K562 (cell line): ENCODE measurements around the gene PCNX4. TPM values are rescaled to one million over a fixed set of nuclear protein-coding genes. Genes with fewer than 3 reads are reported as not detected.

Experiments used
- ARID3B ChIP-seq: fragments of 250-450 bp; sonication (Bioruptor Pico); IDR thresholded peaks from 2 replicates; pipeline ENCODE4 v1.4.0; 2020; ENCODE audit warnings: borderline replicate concordance
- CAMTA2 ChIP-seq: fragments of 250-450 bp; sonication (Bioruptor Pico); conservative IDR thresholded peaks from 2 replicates; pipeline ENCODE4 v1.5.1; 2022
- ERF ChIP-seq: fragments of 450-650 bp; formaldehyde crosslinking; IDR thresholded peaks from 2 replicates; pipeline ENCODE4 v1.4.0; 2020; ENCODE audit warnings: mild to moderate bottlenecking, mixed read lengths
- HMGN3 ChIP-seq: IDR thresholded peaks from 2 replicates; pipeline ENCODE4 v1.6.1; 2011; ENCODE audit warnings: borderline replicate concordance, low read depth, mild to moderate bottlenecking, mixed read lengths, low read length; ENCODE audit not compliant: insufficient read length; ENCODE audit errors: extremely low read depth
- JUN ChIP-seq, 2 experiments: sonication (generic) in 1 of 2; formaldehyde crosslinking in 1 of 2; IDR thresholded peaks; 2 replicates each; pipeline versions ENCODE4 v1.6.1 to v1.8.0; 2012 to 2022; ENCODE audit warnings: borderline replicate concordance in 2 of 2, mild to moderate bottlenecking in 2 of 2, improper control_type of control experiment in 1 of 2, low read depth in 1 of 2, low read length in 1 of 2, missing genetic modification reagents in 1 of 2
- MCM3 ChIP-seq: fragments of 450-650 bp; IDR thresholded peaks from 2 replicates; pipeline ENCODE4 v1.6.1; 2016
- MTA2 ChIP-seq: fragments of 450-650 bp; IDR thresholded peaks from 2 replicates; pipeline ENCODE4 v1.6.1; 2016; ENCODE audit warnings: low read depth
- PCBP2 ChIP-seq: fragments of 200-400 bp; formaldehyde crosslinking; IDR thresholded peaks from 2 replicates; pipeline ENCODE4 v1.6.1; 2018; ENCODE audit warnings: low read length, low read depth, mild to moderate bottlenecking, moderate library complexity; ENCODE audit not compliant: poor library complexity, severe bottlenecking
- PHF20 ChIP-seq: fragments of 450-650 bp; IDR thresholded peaks from 2 replicates; pipeline ENCODE4 v1.6.1; 2018; ENCODE audit not compliant: partially characterized antibody
- POLR3G ChIP-seq: IDR thresholded peaks from 2 replicates; pipeline ENCODE4 v1.6.1; 2011; ENCODE audit not compliant: insufficient read length, insufficient replicate concordance; ENCODE audit errors: extremely low read depth
- PTTG1 ChIP-seq: fragments of 450-650 bp; IDR thresholded peaks from 2 replicates; pipeline ENCODE4 v1.6.1; 2016; ENCODE audit warnings: low read depth, mild to moderate bottlenecking, missing genetic modification characterization, missing compliant biosample characterization
- RFX1 ChIP-seq: fragments of 450-650 bp; IDR thresholded peaks from 2 replicates; pipeline ENCODE4 v1.6.1; 2016; ENCODE audit warnings: mild to moderate bottlenecking, moderate library complexity
- TAF1 ChIP-seq: IDR thresholded peaks from 2 replicates; pipeline ENCODE4 v1.6.1; 2011; ENCODE audit warnings: mild to moderate bottlenecking, low read length, moderate library complexity; ENCODE audit not compliant: insufficient read depth, control insufficient read depth, severe bottlenecking; ENCODE audit errors: extremely low read depth
- TRIM24 ChIP-seq, 2 experiments: fragments of 450-650 bp; IDR thresholded peaks; 2 replicates each; pipeline ENCODE4 v1.6.1; 2016
- UBTF ChIP-seq, 2 experiments: IDR thresholded peaks; 2 replicates each; pipeline ENCODE4 v1.6.1; 2012; ENCODE audit warnings: improper control_type of control experiment in 2 of 2, low read depth in 2 of 2, low read length in 2 of 2, borderline replicate concordance in 1 of 2
- ZC3H8 ChIP-seq: fragments of 450-650 bp; IDR thresholded peaks from 2 replicates; pipeline ENCODE4 v1.6.1; 2017
- ZNF212 ChIP-seq: fragments of 450-650 bp; formaldehyde crosslinking; IDR thresholded peaks from 2 replicates; pipeline ENCODE4 v1.4.0; 2020; ENCODE audit warnings: mild to moderate bottlenecking
- ZNF561 ChIP-seq: fragments of 450-650 bp; formaldehyde crosslinking; conservative IDR thresholded peaks from 2 replicates; pipeline ENCODE4 v1.4.0; 2020; ENCODE audit warnings: mild to moderate bottlenecking, moderate library complexity
- polyA plus RNA-seq, 8 experiments: library from polyadenylated mRNA; depleted of rRNA in 4 of 8; stranded (reverse) in 5 of 8; unstranded in 3 of 8; fragments of >200 nt; fragmentation: Nextera tagmentation in 2 of 8; fragmentation: Illumina TruSeq in 1 of 8; extraction: Ambion mirVana in 2 of 8; extraction: Trizol in 1 of 8; gene quantifications; 2 replicates each; pipeline versions ENCODE4 v1.2.1 to v1.2.3, GENCODE V29; 2011 to 2014; ENCODE audit warnings: inconsistent platforms in 1 of 8, missing spikeins in 1 of 8
- total RNA-seq, 7 experiments: library from RNA; depleted of rRNA in 6 of 7; stranded (reverse); fragments of >200 nt in 6 of 7; fragmentation: Illumina TruSeq in 2 of 7; extraction: Trizol in 2 of 7; gene quantifications; 2 replicates each; pipeline versions ENCODE4 v1.2.1 to v1.2.3, GENCODE V29; 2011 to 2021; ENCODE audit warnings: low replicate concordance in 1 of 7
- TF ChIP-seq, protein P1 (sequence below): sonication (generic); formaldehyde crosslinking; IDR thresholded peaks from 2 replicates; pipeline ENCODE4 v1.8.0; 2022; ENCODE audit warnings: missing genetic modification reagents, mild to moderate bottlenecking, moderate library complexity, borderline replicate concordance
- TF ChIP-seq, protein P2 (sequence below): fragments of 450-650 bp; conservative IDR thresholded peaks from 2 replicates; pipeline ENCODE4 v1.6.1; 2016; ENCODE audit warnings: missing genetic modification characterization, low read depth, mild to moderate bottlenecking, control low read depth, missing compliant biosample characterization

PCNX4 gene
- total and polyA plus RNA-seq, 9 of the 15 experiments (the other 6 are each of a cell fraction or from before 2014, with no cell fraction given), result 10.0 to 41.2 (median 22.4) TPM

- TF ChIP-seq, protein P1, sequence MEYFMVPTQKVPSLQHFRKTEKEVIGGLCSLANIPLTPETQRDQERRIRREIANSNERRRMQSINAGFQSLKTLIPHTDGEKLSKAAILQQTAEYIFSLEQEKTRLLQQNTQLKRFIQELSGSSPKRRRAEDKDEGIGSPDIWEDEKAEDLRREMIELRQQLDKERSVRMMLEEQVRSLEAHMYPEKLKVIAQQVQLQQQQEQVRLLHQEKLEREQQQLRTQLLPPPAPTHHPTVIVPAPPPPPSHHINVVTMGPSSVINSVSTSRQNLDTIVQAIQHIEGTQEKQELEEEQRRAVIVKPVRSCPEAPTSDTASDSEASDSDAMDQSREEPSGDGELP (CRISPR knock-in tag), result peak; percentile 84
- TF ChIP-seq UBTF (IDR thresholded peaks at IDR 0.05; ENCODE audit: borderline replicate concordance in 1 of 2, low read depth in 2 of 2, low read length in 2 of 2), result peak in 1 of 2 experiments; percentile 77; a peak in 2 of 4 replicates
- no peak for TF ChIP-seq ZC3H8
- no peak for TF ChIP-seq ZNF561 (CRISPR knock-in tag)
- TF ChIP-seq HMGN3, result peak; percentile 72
- peak; percentile 16; the same call in 1 of the 2 replicates for TF ChIP-seq JUN (IDR thresholded peaks at IDR 0.05; ENCODE audit: borderline replicate concordance, low read depth, low read length)
- TF ChIP-seq JUN (CRISPR knock-in tag; IDR thresholded peaks at IDR 0.05; ENCODE audit: borderline replicate concordance), result no peak
- no peak for TF ChIP-seq ZNF212 (CRISPR knock-in tag)
- TF ChIP-seq CAMTA2 (CRISPR knock-in tag), result no peak
- no peak for TF ChIP-seq MCM3
- no peak for TF ChIP-seq ERF (CRISPR knock-in tag)
- TF ChIP-seq RFX1, result peak; percentile 95
- TF ChIP-seq PCBP2, result no peak
- TF ChIP-seq MTA2, result no peak
- TF ChIP-seq, protein P2, sequence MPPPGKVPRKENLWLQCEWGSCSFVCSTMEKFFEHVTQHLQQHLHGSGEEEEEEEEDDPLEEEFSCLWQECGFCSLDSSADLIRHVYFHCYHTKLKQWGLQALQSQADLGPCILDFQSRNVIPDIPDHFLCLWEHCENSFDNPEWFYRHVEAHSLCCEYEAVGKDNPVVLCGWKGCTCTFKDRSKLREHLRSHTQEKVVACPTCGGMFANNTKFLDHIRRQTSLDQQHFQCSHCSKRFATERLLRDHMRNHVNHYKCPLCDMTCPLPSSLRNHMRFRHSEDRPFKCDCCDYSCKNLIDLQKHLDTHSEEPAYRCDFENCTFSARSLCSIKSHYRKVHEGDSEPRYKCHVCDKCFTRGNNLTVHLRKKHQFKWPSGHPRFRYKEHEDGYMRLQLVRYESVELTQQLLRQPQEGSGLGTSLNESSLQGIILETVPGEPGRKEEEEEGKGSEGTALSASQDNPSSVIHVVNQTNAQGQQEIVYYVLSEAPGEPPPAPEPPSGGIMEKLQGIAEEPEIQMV (tag), result no peak
- peak; percentile 72 for TF ChIP-seq TAF1
- TF ChIP-seq TRIM24 (IDR thresholded peaks at IDR 0.05), result no peak
- TF ChIP-seq ARID3B (CRISPR knock-in tag), result no peak
- peak; percentile 46 for TF ChIP-seq PHF20
- no peak for TF ChIP-seq PTTG1 (tag)
- TF ChIP-seq POLR3G, result no peak
Measured at GRCh38 chr14:60091550-60092525, at the start of gene PCNX4 (continued).
